RCC 7860 (cell line): ENCODE results near the gene ASCL3.
"Not testable (repeated sequence)": the region's sequence is repeated elsewhere in the genome, so short reads cannot be mapped to it uniquely, and the experiment has no call there.

Experiments used
- DNase-seq: peaks from one replicate; pipeline ENCODE4 v3.0.0-alpha.2; 2015; ENCODE audit warnings: low spot score
- FAIRE-seq: peaks from 2 replicates; lab custom pipeline; 2012; peaks lifted over from hg19 to GRCh38; lab: Jason Lieb, UNC

Gene ASCL3

DNA sequence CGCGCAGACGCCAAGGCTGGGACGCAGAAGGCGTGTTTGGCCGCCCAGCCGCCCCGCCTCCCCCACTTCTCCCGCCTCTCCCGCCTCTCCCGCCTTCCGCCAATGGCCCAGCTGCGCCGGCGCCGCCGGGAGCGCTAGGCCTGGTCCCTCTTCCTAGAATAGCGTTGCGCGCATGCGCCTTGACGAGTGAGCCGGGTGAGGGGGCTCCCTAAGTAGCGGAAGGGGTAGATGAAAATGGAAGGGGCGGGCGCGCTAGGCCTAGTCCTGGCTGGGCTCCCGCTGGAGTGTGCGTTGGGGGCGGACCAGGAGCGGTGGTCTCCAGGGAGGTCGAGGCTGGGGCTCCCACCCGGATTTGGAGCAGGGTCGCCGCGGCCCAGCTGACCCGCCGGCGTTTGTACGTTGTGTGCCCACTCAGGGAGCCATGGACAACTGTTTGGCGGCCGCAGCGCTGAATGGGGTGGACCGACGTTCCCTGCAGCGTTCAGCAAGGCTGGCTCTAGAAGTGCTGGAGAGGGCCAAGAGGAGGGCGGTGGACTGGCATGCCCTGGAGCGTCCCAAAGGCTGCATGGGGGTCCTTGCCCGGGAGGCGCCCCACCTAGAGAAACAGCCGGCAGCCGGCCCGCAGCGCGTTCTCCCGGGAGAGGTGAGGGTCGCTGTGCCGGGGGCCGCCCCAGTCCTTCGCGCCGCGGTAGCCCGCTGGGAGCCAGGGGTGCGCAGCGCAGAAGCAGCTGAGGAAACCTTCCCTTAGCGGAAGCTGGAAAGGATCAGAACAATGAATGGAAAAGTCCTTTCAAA is 31.6 kb downstream of the ASCL3 start, which contains the start of gene AKIP1:
TSS of gene AKIP1 (plus strand) at position 161 of the 795 bp plus-strand sequence. CDS start at position 422, 261 bp downstream.
- DNase-seq = peak; percentile 86
- FAIRE-seq = no peak

DNA sequence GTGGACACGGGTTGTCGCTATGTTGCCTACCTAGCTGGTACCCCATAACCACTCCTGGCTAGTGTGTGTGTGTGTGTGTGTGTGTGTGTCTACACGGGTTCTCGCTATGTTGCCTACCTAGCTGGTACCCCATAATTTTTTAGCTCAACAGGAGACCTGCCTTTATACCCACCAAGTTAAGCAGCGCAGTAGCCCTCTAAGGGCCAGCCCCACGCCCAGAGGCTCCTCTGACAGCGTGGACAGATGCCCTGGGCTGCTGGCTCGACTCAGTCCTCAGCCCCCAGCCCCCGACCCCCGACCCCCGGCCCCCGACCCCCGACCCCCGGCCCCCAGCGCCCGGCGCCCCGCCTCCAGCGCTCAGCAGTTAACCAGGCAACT is 32.2 kb downstream of the ASCL3 start:
- FAIRE-seq (no peak), DNase-seq (no peak)

DNA sequence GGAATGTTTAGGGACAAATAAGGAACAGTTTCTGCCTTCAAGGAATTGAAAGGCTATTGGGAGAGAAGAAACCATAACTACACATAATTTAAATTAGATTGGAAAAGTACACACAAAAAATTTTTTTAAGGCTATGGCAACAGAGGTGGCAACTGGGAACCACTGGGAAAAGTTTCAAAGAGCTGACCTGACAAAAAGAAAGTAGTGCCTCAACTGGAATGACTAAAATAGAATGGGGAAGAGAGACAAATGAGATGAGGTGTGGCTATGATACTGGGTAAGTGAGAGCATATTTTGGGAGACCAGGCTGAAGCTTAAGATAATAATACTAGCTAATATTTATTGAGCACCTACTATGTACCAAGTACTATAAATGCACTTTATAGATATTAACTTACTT is 34.7 kb downstream of the ASCL3 start:
- DNase-seq = no peak
- no peak for FAIRE-seq

DNA sequence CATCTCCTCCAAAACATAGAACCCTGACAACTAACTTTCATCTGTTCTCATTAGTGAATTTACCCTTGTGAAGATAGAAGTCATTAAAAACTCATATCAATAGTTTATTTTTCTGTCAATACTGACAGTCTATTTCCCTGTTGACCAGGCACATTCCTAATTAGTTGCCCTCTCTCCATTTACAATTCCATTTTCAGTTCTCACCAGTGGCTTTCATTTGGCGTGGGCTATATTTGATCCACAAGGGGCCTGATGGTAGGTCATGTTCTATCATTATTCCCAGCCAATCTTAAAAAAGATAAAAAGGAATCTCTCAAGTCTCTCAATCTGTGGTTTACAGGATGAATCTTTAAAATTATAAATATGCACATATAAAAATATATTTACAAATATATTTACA is 35.7 kb downstream of the ASCL3 start:
- DNase-seq (no peak), FAIRE-seq (no peak)

DNA sequence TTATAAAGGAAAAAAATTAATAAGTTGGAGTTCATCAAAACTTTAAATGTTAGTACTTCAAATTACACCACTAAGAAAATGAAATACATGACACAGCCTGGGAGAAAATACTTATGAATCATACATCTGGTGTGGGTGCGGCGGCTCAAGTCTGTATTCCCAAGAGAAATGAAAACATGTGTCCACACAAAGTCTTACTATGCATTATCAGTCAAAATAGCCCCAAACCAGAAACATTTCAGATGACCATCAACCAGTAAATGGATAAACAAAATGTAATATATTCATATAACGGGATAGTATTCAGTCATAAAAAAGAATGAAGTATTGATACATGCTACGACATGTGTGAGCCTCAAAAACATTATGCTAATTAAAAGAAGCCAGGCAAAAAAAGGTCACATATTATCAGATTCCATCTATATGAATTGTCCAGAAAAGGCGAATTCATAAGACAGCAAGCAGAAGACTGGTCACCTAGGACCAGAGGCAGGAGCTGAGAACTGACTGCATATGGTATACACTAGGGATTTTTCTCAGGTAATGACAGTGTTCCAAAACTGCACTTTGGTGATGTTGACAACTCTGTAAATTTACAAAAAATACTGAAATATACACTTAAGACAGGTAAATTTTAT is 37.2 kb downstream of the ASCL3 start:
- FAIRE-seq (no peak), DNase-seq (no peak)

DNA sequence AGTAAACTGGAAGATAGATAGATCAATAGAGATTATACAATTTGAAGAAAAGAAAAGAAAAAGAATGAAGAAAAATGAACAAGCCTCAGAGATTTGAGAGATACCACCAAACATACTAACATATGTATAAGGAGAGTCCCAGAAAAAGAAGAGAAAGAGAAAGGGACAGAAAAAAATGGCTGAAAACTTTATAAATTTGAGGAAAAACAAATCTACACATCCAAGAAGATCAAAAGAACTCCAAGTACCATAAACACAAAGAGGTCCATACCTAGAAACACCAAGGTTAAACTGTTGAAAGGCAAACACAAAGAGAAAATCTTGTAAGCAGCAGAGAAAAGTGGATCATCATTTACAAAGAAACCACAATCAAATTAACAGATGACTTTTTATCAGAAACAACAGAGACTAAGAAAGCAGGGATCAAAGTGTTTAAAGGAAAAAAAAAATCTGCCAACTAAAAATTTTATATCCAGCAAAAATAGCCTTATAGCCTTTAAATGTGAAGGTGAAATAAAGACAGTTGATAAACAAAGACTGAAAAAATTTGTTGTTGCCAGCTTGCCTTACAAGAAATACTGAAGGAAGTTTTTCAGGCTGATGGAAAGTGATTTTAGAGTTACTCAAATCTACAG is 43.6 kb downstream of the ASCL3 start:
- DNase-seq (no peak), FAIRE-seq (no peak)

DNA sequence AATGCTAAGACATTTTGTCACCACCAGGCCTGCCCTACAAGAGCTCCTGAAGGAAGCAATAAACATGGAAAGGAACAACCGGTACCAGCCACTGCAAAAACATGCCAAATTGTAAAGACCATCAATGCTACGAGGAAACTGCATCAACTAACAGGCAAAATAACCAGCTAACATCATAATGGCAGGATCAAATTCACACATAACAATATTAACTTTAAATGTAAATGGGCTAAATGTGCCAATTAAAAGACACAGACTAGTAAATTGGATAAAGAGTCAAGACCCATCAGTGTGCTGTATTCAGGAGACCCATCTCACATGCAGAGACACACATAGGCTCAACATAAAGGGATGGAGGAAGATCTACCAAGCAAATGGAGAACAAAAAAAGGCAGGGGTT is 51.6 kb downstream of the ASCL3 start:
- not testable (repeated sequence) for DNase-seq, FAIRE-seq
